GM19468 (cell line): ENCODE results near the gene KIF13A.

Experiments used
- ATAC-seq: cut with Tn5 transposase; IDR thresholded peaks from one replicate; pipeline ENCODE4 v1.9.1; 2021; ENCODE audit warnings: mild to moderate bottlenecking, moderate library complexity, moderate number of reproducible peaks; ENCODE audit not compliant: unreplicated experiment; ENCODE audit errors: extremely low read depth

The KIF13A gene

GRCh38 chr6:17709476-17709875, 278.0 kb downstream of the KIF13A start:
- ATAC-seq, result no peak
